PC-3 (cell line): ENCODE data around the gene ZCCHC10. TPM values are rescaled to one million over a fixed set of nuclear protein-coding genes. Genes with fewer than 3 reads are reported as not detected.
"Not testable (repeated sequence)": the region's sequence is repeated elsewhere in the genome, so short reads cannot be mapped to it uniquely, and the experiment has no call there.

ENCODE experiments used
- ATAC-seq: fragments of 200-7000 bp; cut with Tn5 transposase; 2 replicates; pipeline ENCODE4 v1.9.1; 2020; ENCODE audit warnings: mild to moderate bottlenecking, moderate library complexity
- BruUV-seq: library from RNA; stranded (reverse); fragments of 400-500 nt; replicated peaks from 2 replicates; lab custom pipeline; 2021; lab: Mats Ljungman, UMichigan
- CTCF ChIA-PET: fragments of 300-600 bp; sonication (Branson Sonifier 250); formaldehyde crosslinking; loops from one replicate; lab custom pipeline; 2022; ENCODE audit warnings: antibody characterized with exemption; lab: Charles Lee
- POLR2A ChIA-PET: fragments of 300-600 bp; sonication (Branson Sonifier 250); formaldehyde crosslinking; loops from one replicate; lab custom pipeline; 2022; ENCODE audit warnings: antibody characterized with exemption; ENCODE audit not compliant: unreplicated experiment; lab: Charles Lee
- DNase-seq: peaks from one replicate; pipeline ENCODE4 v3.0.0-alpha.2; 2015
- H2AFZ ChIP-seq: fragments of 300-600 bp; sonication (generic); 2 replicates; pipeline ENCODE4 v1.6.0; 2016; ENCODE audit warnings: antibody characterized with exemption, low read length
- H3F3A ChIP-seq: fragments of 300-600 bp; sonication (generic); one replicate; pipeline ENCODE4 v1.6.0; 2017; ENCODE audit warnings: antibody characterized with exemption, low read length, control low read depth, mild to moderate bottlenecking; ENCODE audit not compliant: unreplicated experiment
- H3K27ac ChIP-seq: fragments of 300-600 bp; sonication (generic); 2 replicates; pipeline ENCODE4 v1.5.1; 2016; ENCODE audit warnings: mild to moderate bottlenecking, low read length
- H3K27me3 ChIP-seq: fragments of 300-600 bp; sonication (generic); 2 replicates; pipeline ENCODE4 v1.6.1; 2016; ENCODE audit warnings: low read length, mixed read lengths
- H3K36me3 ChIP-seq: fragments of 300-600 bp; sonication (generic); 2 replicates; pipeline ENCODE4 v1.6.1; 2016; ENCODE audit warnings: low read depth, mixed run types, low read length, mixed read lengths
- H3K4me1 ChIP-seq: fragments of 300-600 bp; sonication (generic); 2 replicates; pipeline ENCODE4 v1.5.1; 2016; ENCODE audit warnings: low read length; ENCODE audit not compliant: insufficient read depth
- H3K4me2 ChIP-seq: fragments of 300-600 bp; sonication (generic); 2 replicates; pipeline ENCODE4 v1.6.0; 2016; ENCODE audit warnings: low read length
- H3K4me3 ChIP-seq: fragments of 300-600 bp; sonication (generic); 2 replicates; pipeline ENCODE4 v1.5.1; 2016; ENCODE audit warnings: mild to moderate bottlenecking, low read length, mixed read lengths
- H3K79me2 ChIP-seq: fragments of 300-600 bp; sonication (generic); 2 replicates; pipeline ENCODE4 v1.6.1; 2017; ENCODE audit warnings: low read length, mixed read lengths
- H3K9ac ChIP-seq: fragments of 300-600 bp; sonication (generic); 2 replicates; pipeline ENCODE4 v1.6.0; 2016; ENCODE audit warnings: mild to moderate bottlenecking, low read length
- H3K9me2 ChIP-seq: fragments of 300-600 bp; sonication (generic); replicated peaks from 2 replicates; pipeline ENCODE4 v1.6.1; 2016; ENCODE audit warnings: mixed run types, low read length, mixed read lengths
- H3K9me3 ChIP-seq: fragments of 300-600 bp; sonication (generic); 2 replicates; pipeline ENCODE4 v1.6.1; 2016; ENCODE audit warnings: low read length, mixed read lengths
- H4K20me1 ChIP-seq: fragments of 300-600 bp; sonication (generic); 2 replicates; pipeline ENCODE4 v1.6.1; 2016; ENCODE audit warnings: low read length, mixed read lengths
- CTCF ChIP-seq: fragments of 300-600 bp; sonication (generic); conservative IDR thresholded peaks from 2 replicates; pipeline ENCODE4 v1.5.1; 2017; ENCODE audit warnings: antibody characterized with exemption, low read depth, mild to moderate bottlenecking, low read length
- EZH2 ChIP-seq: fragments of 300-600 bp; sonication (generic); IDR thresholded peaks from one replicate; pipeline ENCODE4 v1.6.1; 2017; ENCODE audit warnings: antibody characterized with exemption, mild to moderate bottlenecking, low read length; ENCODE audit not compliant: unreplicated experiment
- EZH2phosphoT487 ChIP-seq: fragments of 300-600 bp; sonication (generic); IDR thresholded peaks from 2 replicates; pipeline ENCODE4 v1.6.1; 2018; ENCODE audit warnings: mild to moderate bottlenecking, antibody characterized with exemption, low read length, borderline replicate concordance
- intact Hi-C: fragments of 100-400 bp; cut with micrococcal nuclease; formaldehyde crosslinking; loops from 2 replicates; pipeline ENCODE4 v1.9.0; 2023
- total RNA-seq: library from RNA; depleted of rRNA; stranded (reverse); fragments of >200 nt; gene quantifications from 2 replicates; pipeline ENCODE4 v1.2.3, GENCODE V29; 2014

The ZCCHC10 gene
- total RNA-seq, 1 experiment from 2014 or later, result 6.1 TPM

GRCh38 chr5:132996307-132996706, 30.0 kb downstream of the ZCCHC10 start:
- no peak overlapping the region for H3K4me2 ChIP-seq
- no peak for ATAC-seq
- H3F3A ChIP-seq, result no peaks in the 10 kb centered on the region
- intact Hi-C loops, result no loop called here
- H4K20me1 ChIP-seq, result no peaks in the 10 kb centered on the region
- no peaks in the 10 kb centered on the region for H3K9me2 ChIP-seq
- H3K9ac ChIP-seq, result no peak overlapping the region
- no peak overlapping the region for H3K4me3 ChIP-seq
- H3K27ac ChIP-seq, result no peak overlapping the region
- H2AFZ ChIP-seq, result no peak overlapping the region
- H3K79me2 ChIP-seq, result no peaks in the 10 kb centered on the region
- no TSS peak for BruUV-seq
- ChIA-PET CTCF (no interaction called here), POLR2A (no interaction called here)
- no peaks in the 10 kb centered on the region for H3K36me3 ChIP-seq
- H3K27me3 ChIP-seq, result no peaks in the 10 kb centered on the region
- H3K9me3 ChIP-seq, result no peaks in the 10 kb centered on the region
- no peak for DNase-seq
- H3K4me1 ChIP-seq, result no peaks in the 10 kb centered on the region
- no peak for TF ChIP-seq EZH2
- no peak for TF ChIP-seq EZH2phosphoT487
- no peak for TF ChIP-seq CTCF

- Histone ChIP-seq H3F3A (no peaks in the 10 kb centered on the region), H3K27me3 (no peaks in the 10 kb centered on the region), H3K4me2 (no peak overlapping the region), H3K4me3 (no peak overlapping the region), H3K9me3 (no peaks in the 10 kb centered on the region), H3K36me3 (no peaks in the 10 kb centered on the region), H3K79me2 (no peaks in the 10 kb centered on the region), H3K9me2 (no peaks in the 10 kb centered on the region), H3K27ac (no peak overlapping the region), H3K4me1 (no peaks in the 10 kb centered on the region), H4K20me1 (no peaks in the 10 kb centered on the region), H2AFZ (no peak overlapping the region), H3K9ac (no peak overlapping the region)
- intact Hi-C loops, result no loop called here
- POLR2A ChIA-PET, result no interaction called here
- DNase-seq (no peak), ATAC-seq (no peak)
- TF ChIP-seq EZH2 (no peak), CTCF (no peak), EZH2phosphoT487 (no peak)
- CTCF ChIA-PET, result no interaction called here
- BruUV-seq, result no TSS peak
Observed at GRCh38 chr5:132987531-132988408, 38.6 kb downstream of the ZCCHC10 start.

GRCh38 chr5:132982971-132983370, 43.4 kb downstream of the ZCCHC10 start:
- H3K79me2 ChIP-seq, H2AFZ ChIP-seq, H3K27ac ChIP-seq, H3K27me3 ChIP-seq, H3K9me2 ChIP-seq, BruUV-seq, H4K20me1 ChIP-seq, POLR2A ChIA-PET, H3K4me2 ChIP-seq, H3F3A ChIP-seq, H3K36me3 ChIP-seq, H3K4me3 ChIP-seq, CTCF ChIA-PET, intact Hi-C loops, ATAC-seq, DNase-seq, H3K4me1 ChIP-seq, H3K9me3 ChIP-seq, H3K9ac ChIP-seq: not testable (repeated sequence)
